HL-60 (cell line): Measurements from ENCODE around the gene PYGB.

Experiments used
- DNase-seq, 2 experiments: peaks; one replicate each; pipeline ENCODE4 v3.0.0-alpha.2; 2010 to 2020; ENCODE audit warnings: low read depth in 1 of 2, low spot score in 1 of 2
- H3K27ac ChIP-seq: fragments of 250-450 bp; sonication (Bioruptor Pico); replicated peaks from 2 replicates; pipeline ENCODE4 v1.5.1; 2020; ENCODE audit warnings: mild to moderate bottlenecking, moderate library complexity
- H3K27me3 ChIP-seq: fragments of 250-450 bp; sonication (Bioruptor Pico); 2 replicates; pipeline ENCODE4 v1.5.1; 2021; ENCODE audit warnings: mild to moderate bottlenecking, moderate library complexity; ENCODE audit not compliant: insufficient read depth, poor library complexity, severe bottlenecking
- H3K4me3 ChIP-seq: replicated peaks from 2 replicates; pipeline ENCODE4 v1.5.1; 2011; ENCODE audit warnings: mild to moderate bottlenecking, control low read depth, low read length; ENCODE audit not compliant: insufficient read depth
- GABPA ChIP-seq: IDR thresholded peaks from 2 replicates; pipeline ENCODE4 v1.6.1; 2012; ENCODE audit warnings: low read depth
- POLR2AphosphoS5 ChIP-seq: IDR thresholded peaks from 2 replicates; pipeline ENCODE4 v1.6.1; 2012; ENCODE audit warnings: low read depth
- SPI1 ChIP-seq: IDR thresholded peaks from 2 replicates; pipeline ENCODE4 v1.6.1; 2012; ENCODE audit warnings: low read depth, mild to moderate bottlenecking, borderline replicate concordance
- TF ChIP-seq, protein P1 (sequence below): IDR thresholded peaks from one replicate; pipeline ENCODE4 v1.5.1; 2011; ENCODE audit warnings: low read length, control low read depth, inconsistent platforms; ENCODE audit not compliant: insufficient read depth
- TF ChIP-seq, protein P2 (sequence below): IDR thresholded peaks from 2 replicates; pipeline ENCODE4 v1.6.1; 2012; ENCODE audit warnings: low read depth; ENCODE audit not compliant: insufficient replicate concordance

The PYGB gene

GRCh38 chr20:25217161-25218108, 30.4 kb upstream of the PYGB start:
- no peak for DNase-seq
- Histone ChIP-seq H3K4me3 (no peak overlapping the region), H3K27ac (no peak overlapping the region), H3K27me3 (no peaks in the 10 kb centered on the region)
- TF ChIP-seq, protein P1, sequence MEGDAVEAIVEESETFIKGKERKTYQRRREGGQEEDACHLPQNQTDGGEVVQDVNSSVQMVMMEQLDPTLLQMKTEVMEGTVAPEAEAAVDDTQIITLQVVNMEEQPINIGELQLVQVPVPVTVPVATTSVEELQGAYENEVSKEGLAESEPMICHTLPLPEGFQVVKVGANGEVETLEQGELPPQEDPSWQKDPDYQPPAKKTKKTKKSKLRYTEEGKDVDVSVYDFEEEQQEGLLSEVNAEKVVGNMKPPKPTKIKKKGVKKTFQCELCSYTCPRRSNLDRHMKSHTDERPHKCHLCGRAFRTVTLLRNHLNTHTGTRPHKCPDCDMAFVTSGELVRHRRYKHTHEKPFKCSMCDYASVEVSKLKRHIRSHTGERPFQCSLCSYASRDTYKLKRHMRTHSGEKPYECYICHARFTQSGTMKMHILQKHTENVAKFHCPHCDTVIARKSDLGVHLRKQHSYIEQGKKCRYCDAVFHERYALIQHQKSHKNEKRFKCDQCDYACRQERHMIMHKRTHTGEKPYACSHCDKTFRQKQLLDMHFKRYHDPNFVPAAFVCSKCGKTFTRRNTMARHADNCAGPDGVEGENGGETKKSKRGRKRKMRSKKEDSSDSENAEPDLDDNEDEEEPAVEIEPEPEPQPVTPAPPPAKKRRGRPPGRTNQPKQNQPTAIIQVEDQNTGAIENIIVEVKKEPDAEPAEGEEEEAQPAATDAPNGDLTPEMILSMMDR: no peak
- TF ChIP-seq GABPA: no peak
- TF ChIP-seq POLR2AphosphoS5: no peak
- TF ChIP-seq, protein P2, sequence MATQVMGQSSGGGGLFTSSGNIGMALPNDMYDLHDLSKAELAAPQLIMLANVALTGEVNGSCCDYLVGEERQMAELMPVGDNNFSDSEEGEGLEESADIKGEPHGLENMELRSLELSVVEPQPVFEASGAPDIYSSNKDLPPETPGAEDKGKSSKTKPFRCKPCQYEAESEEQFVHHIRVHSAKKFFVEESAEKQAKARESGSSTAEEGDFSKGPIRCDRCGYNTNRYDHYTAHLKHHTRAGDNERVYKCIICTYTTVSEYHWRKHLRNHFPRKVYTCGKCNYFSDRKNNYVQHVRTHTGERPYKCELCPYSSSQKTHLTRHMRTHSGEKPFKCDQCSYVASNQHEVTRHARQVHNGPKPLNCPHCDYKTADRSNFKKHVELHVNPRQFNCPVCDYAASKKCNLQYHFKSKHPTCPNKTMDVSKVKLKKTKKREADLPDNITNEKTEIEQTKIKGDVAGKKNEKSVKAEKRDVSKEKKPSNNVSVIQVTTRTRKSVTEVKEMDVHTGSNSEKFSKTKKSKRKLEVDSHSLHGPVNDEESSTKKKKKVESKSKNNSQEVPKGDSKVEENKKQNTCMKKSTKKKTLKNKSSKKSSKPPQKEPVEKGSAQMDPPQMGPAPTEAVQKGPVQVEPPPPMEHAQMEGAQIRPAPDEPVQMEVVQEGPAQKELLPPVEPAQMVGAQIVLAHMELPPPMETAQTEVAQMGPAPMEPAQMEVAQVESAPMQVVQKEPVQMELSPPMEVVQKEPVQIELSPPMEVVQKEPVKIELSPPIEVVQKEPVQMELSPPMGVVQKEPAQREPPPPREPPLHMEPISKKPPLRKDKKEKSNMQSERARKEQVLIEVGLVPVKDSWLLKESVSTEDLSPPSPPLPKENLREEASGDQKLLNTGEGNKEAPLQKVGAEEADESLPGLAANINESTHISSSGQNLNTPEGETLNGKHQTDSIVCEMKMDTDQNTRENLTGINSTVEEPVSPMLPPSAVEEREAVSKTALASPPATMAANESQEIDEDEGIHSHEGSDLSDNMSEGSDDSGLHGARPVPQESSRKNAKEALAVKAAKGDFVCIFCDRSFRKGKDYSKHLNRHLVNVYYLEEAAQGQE: no peak
- TF ChIP-seq SPI1: no peak

DNA sequence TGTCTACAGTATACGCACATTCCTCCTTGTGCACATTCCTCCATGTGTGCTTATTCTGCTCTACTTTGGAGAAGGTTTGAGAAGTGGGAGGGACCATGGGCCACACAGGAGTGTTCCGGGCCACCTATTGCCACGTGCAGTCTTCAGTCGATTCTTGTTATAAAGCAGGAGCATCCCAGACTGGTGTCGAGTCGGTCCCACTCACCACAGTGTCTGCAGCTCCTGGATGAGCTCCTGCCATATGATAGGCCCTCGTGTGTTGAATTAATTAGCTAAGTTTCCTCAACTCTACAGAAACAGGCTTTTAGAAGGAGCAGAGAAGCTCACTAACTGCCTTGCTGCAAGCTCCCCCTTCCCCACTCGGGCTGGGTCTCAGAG, 29.8 kb upstream of the PYGB start:
- Histone ChIP-seq H3K27me3 (no peaks in the 10 kb centered on the region), H3K4me3 (no peak overlapping the region), H3K27ac (no peak overlapping the region)
- no peak for DNase-seq
- no peak for TF ChIP-seq GABPA
- no peak for TF ChIP-seq POLR2AphosphoS5
- TF ChIP-seq, protein P1: no peak
- TF ChIP-seq, protein P2: no peak
- no peak for TF ChIP-seq SPI1

- Histone ChIP-seq H3K4me3 (no peak overlapping the region), H3K27ac (no peak overlapping the region), H3K27me3 (no peaks in the 10 kb centered on the region)
- TF ChIP-seq SPI1: no peak
- TF ChIP-seq, protein P1: no peak
- no peak for TF ChIP-seq GABPA
- TF ChIP-seq POLR2AphosphoS5: no peak
- no peak for DNase-seq
These were observed 29.4 kb upstream of the PYGB start for GRCh38 chr20:25218492-25218891.
